ENCODE measurements around the gene ITPR3.
A peak's percentile ranks its signal among the peaks of the same experiment; 100 is the strongest.

Gene ITPR3

GRCh38 chr6:33620856-33621710, at the start of gene ITPR3:
Gene ITPR3 (plus strand): TSS chr6:33621322. CDS start chr6:33621603, 281 bp downstream.
- DNase-seq: peak in 1 of 2 donors; percentile 17

GRCh38 chr6:33571637-33572316, 49.3 kb upstream of the ITPR3 start:
- no peak for DNase-seq

- DNase-seq: no peak
Measured at GRCh38 chr6:33575211-33575610, 45.9 kb upstream of the ITPR3 start.

- no peak for DNase-seq
Measured at GRCh38 chr6:33576668-33577067, 44.5 kb upstream of the ITPR3 start.

- DNase-seq: peak in 1 of 2 donors; percentile 12
Measured at GRCh38 chr6:33577106-33577535, 44.0 kb upstream of the ITPR3 start.

- no peak for DNase-seq
Measured at GRCh38 chr6:33577718-33578117, 43.4 kb upstream of the ITPR3 start.

- no peak for DNase-seq
Measured at GRCh38 chr6:33578164-33578563, 43.0 kb upstream of the ITPR3 start.

GRCh38 chr6:33578588-33579011, 42.5 kb upstream of the ITPR3 start:
- peak in 1 of 2 donors; percentile 54 for DNase-seq

GRCh38 chr6:33579828-33580714, 41.1 kb upstream of the ITPR3 start, which contains the start of gene BAK1:
Gene BAK1 (minus strand): TSS chr6:33580276. CDS start chr6:33577604, 2,672 bp downstream.
- peak; percentile 53 to 81 for DNase-seq

GRCh38 chr6:33581186-33581585, 39.9 kb upstream of the ITPR3 start:
- no peak for DNase-seq

GRCh38 chr6:33583591-33584155, 37.4 kb upstream of the ITPR3 start:
- no peak for DNase-seq

GRCh38 chr6:33584700-33585402, 36.3 kb upstream of the ITPR3 start:
- DNase-seq: no peak

GRCh38 chr6:33585403-33586107, 35.6 kb upstream of the ITPR3 start:
- DNase-seq: peak; percentile 40 to 68

- no peak for DNase-seq
Measured at GRCh38 chr6:33586108-33586640, 34.9 kb upstream of the ITPR3 start.

- DNase-seq: no peak
Measured at GRCh38 chr6:33587529-33587928, 33.6 kb upstream of the ITPR3 start.

GRCh38 chr6:33588894-33589293, 32.2 kb upstream of the ITPR3 start:
- DNase-seq: no peak

GRCh38 chr6:33589392-33589730, 31.8 kb upstream of the ITPR3 start:
- DNase-seq: no peak

GRCh38 chr6:33589731-33590530, 31.2 kb upstream of the ITPR3 start:
- DNase-seq: peak in 1 of 2 donors; percentile 21

- no peak for DNase-seq
Measured at GRCh38 chr6:33590531-33591198, 30.5 kb upstream of the ITPR3 start.

All from bone marrow (tissue), 2 donors.